ENCODE data around the gene LRP1B.

GRCh38 chr2:141103216-141103615 is 1027.6 kb downstream of the LRP1B start:
- TF ChIP-seq GATA3 (IDR thresholded peaks at IDR 0.05; ENCODE audit: low read depth, low read length) (no peak), GATA2 (IDR thresholded peaks at IDR 0.05; ENCODE audit: low read depth, low read length) (no peak)
